Activated CD8-positive, alpha-beta T cell treated with anti-CD3 and anti-CD28 coated beads, Interleukin-2, amount 10 ng/mL, durations not matched to agents 7 days and 5 days (primary cell): ENCODE results near the gene RPL19. TPM values are rescaled to one million over a fixed set of nuclear protein-coding genes. Genes with fewer than 3 reads are reported as not detected.
"Not testable (repeated sequence)": the region's sequence is repeated elsewhere in the genome, so short reads cannot be mapped to it uniquely, and the experiment has no call there.

ENCODE experiments used
- ATAC-seq: fragments of 150-1000 bp; cut with Tn5 transposase; one replicate; pipeline ENCODE4 v1.10.0; 2021; ENCODE audit warnings: moderate library complexity
- CTCF ChIA-PET: fragments of 350-600 bp; sonication (Branson Sonifier 250); formaldehyde crosslinking; loops from one replicate; lab custom pipeline; 2021; ENCODE audit warnings: antibody characterized with exemption; lab: Charles Lee
- POLR2A ChIA-PET: fragments of 350-600 bp; sonication (Branson Sonifier 250); formaldehyde crosslinking; loops from one replicate; lab custom pipeline; 2021; ENCODE audit warnings: antibody characterized with exemption; lab: Charles Lee
- DNase-seq: peaks from one replicate; pipeline ENCODE4 v3.0.0-alpha.2; 2020
- H3K27ac Mint-ChIP-seq: one replicate; pipeline ENCODE4 v1.8.0; 2021; ENCODE audit warnings: mild to moderate bottlenecking, mixed read lengths
- H3K27me3 Mint-ChIP-seq: one replicate; pipeline ENCODE4 v1.8.0; 2021; ENCODE audit warnings: low read depth, mixed read lengths
- H3K36me3 Mint-ChIP-seq: one replicate; pipeline ENCODE4 v1.8.0; 2021; ENCODE audit warnings: low read depth, mixed read lengths
- H3K4me1 Mint-ChIP-seq: one replicate; pipeline ENCODE4 v1.8.0; 2021; ENCODE audit warnings: low read depth, mixed read lengths
- H3K4me3 Mint-ChIP-seq: one replicate; pipeline ENCODE4 v1.8.0; 2021; ENCODE audit warnings: mild to moderate bottlenecking, mixed read lengths
- H3K9me3 Mint-ChIP-seq: one replicate; pipeline ENCODE4 v1.8.0; 2022; ENCODE audit warnings: mixed read lengths; ENCODE audit not compliant: insufficient read depth
- total RNA-seq, 2 experiments: library from RNA; stranded (reverse); gene quantifications; one replicate each; pipeline ENCODE4 v1.2.3, GENCODE V29; 2021

Gene RPL19
- total RNA-seq, 2 experiments from 2014 or later = 1,896 to 1,946 TPM

GRCh38 chr17:39165178-39165840, 34.8 kb upstream of the RPL19 start:
- Mint-ChIP-seq H3K4me3 (peak overlapping the region; percentile 83), H3K36me3 (peaks cover 5% of the 10 kb centered on the region), H3K9me3 (peaks cover 4% of the 10 kb centered on the region), H3K4me1 (peaks cover 43% of the 10 kb centered on the region), H3K27ac (peak overlapping the region; percentile 60), H3K27me3 (peaks cover 17% of the 10 kb centered on the region)
- peak; percentile 37 for ATAC-seq
- ChIA-PET POLR2A (interaction anchor here (1.2 to 1.4 kb wide), 2 partner anchors 9 to 11 kb away, joined by 6 to 7 read pairs; no protein-coding TSS in a partner anchor), CTCF (interaction anchor here (0.5 to 9.0 kb wide), 77 partner anchors 9 to 797 kb away, joined by 3 to 188 read pairs (median 4); partner anchors contain the start of genes FBXO47, LASP1NB, PLXDC1 and RPL19)
- DNase-seq = no peak

DNA sequence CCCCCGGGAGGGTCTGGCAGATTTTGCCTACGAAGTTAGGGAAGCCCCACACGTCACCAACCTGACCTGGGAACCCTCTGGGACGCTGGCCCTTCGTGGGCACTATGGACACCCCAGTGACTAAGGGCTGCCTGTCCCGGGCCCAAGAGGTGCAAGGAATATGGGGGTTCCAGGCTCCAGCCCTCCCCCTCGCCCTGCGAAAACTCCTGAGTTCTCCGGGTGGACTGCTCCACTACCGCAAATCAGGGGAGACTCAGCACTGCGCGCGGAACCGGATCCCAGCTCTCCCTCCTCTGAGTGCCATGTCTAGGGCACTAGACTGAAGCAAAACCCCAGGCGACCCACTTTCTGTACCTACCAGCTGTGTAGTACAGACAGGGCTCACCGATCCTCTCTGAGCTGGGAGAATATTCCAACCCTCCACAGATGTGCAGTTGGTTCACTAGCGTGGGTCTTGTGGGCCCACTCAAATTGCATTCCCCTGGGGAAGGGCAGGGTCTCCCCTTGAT, 34.2 kb upstream of the RPL19 start, which contains the start of gene ARL5C:
Gene ARL5C, minus strand, starts transcription at position 321 of the 509 bp plus-strand sequence. CDS start 401 bp downstream, outside the sequence.
- ChIA-PET CTCF (interaction anchor here (1.1 to 9.0 kb wide), 11 partner anchors 10 to 312 kb away, joined by 3 to 188 read pairs (median 14); partner anchors contain the start of genes PLXDC1 and RPL23), POLR2A (interaction anchor here (0.6 to 1.6 kb wide), 3 partner anchors 8 to 274 kb away, joined by 3 to 6 read pairs (median 4); partner anchors contain the start of gene RPL19)
- Mint-ChIP-seq H3K9me3 (peaks cover 4% of the 10 kb centered on the region), H3K36me3 (peaks cover 5% of the 10 kb centered on the region), H3K27me3 (peaks cover 17% of the 10 kb centered on the region), H3K4me1 (peaks cover 47% of the 10 kb centered on the region), H3K27ac (peak within 1 kb of the TSS; percentile 60), H3K4me3 (peak within 1 kb of the TSS; percentile 83)
- ATAC-seq (no peak), DNase-seq (no peak)

- Mint-ChIP-seq H3K36me3 (peaks cover 5% of the 10 kb centered on the region), H3K9me3 (peaks cover 4% of the 10 kb centered on the region), H3K27me3 (peaks cover 17% of the 10 kb centered on the region), H3K4me3 (no peak overlapping the region), H3K4me1 (peaks cover 47% of the 10 kb centered on the region), H3K27ac (no peak overlapping the region)
- DNase-seq (no peak), ATAC-seq (no peak)
- POLR2A ChIA-PET = interaction anchor here (0.6 to 1.6 kb wide), 3 partner anchors 13 to 275 kb away, joined by 3 to 4 read pairs (median 4); partner anchors contain the start of gene RPL19
- CTCF ChIA-PET = interaction anchor here (1.0 to 9.0 kb wide), 7 partner anchors 10 to 183 kb away, joined by 3 to 188 read pairs (median 14); partner anchors contain the start of genes PLXDC1 and RPL19
These were observed 33.4 kb upstream of the RPL19 start for GRCh38 chr17:39166437-39167335.

DNA sequence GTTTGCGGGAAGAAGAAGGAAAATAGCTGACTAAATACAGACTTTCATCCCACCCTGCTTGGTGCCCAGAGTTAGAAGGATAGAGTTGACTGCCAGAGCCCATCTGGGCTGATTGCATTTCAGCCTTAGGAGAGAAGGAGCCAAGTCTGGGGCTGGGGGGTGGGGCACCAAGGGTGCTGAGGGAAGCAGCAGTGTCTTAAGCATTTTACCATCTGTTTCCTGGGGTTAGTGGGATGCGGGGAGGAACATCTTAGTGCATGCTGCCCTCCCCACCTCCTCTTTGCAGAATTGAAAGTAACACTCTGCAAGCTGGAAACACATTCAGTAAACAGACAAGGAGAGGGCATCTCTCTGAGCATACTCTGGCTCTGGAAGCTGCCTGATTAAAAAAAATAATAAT, 32.6 kb upstream of the RPL19 start:
- Mint-ChIP-seq H3K27ac (no peak overlapping the region), H3K36me3 (peaks cover 5% of the 10 kb centered on the region), H3K27me3 (peaks cover 17% of the 10 kb centered on the region), H3K4me1 (peaks cover 54% of the 10 kb centered on the region), H3K9me3 (peaks cover 4% of the 10 kb centered on the region), H3K4me3 (no peak overlapping the region)
- DNase-seq = peak; percentile 45
- ATAC-seq = no peak
- ChIA-PET CTCF (interaction anchor here (1.0 to 9.0 kb wide), 6 partner anchors 9 to 184 kb away, joined by 3 to 188 read pairs (median 53); partner anchors contain the start of genes PLXDC1 and RPL19), POLR2A (interaction anchor here (0.6 to 1.6 kb wide), 2 partner anchors 32 to 492 kb away, joined by 3 to 4 read pairs; partner anchors contain the start of gene RPL19)

GRCh38 chr17:39168503-39168902, 31.6 kb upstream of the RPL19 start:
- H3K4me1 Mint-ChIP-seq = peaks cover 64% of the 10 kb centered on the region
- DNase-seq, H3K27ac Mint-ChIP-seq, ATAC-seq, POLR2A ChIA-PET, H3K4me3 Mint-ChIP-seq, H3K9me3 Mint-ChIP-seq, H3K36me3 Mint-ChIP-seq: not testable (repeated sequence)
- peaks cover 17% of the 10 kb centered on the region for H3K27me3 Mint-ChIP-seq
- CTCF ChIA-PET = interaction anchor here (1.1 to 9.0 kb wide), 4 partner anchors 16 to 185 kb away, joined by 3 to 144 read pairs (median 53); partner anchors contain the start of gene PLXDC1

- ChIA-PET CTCF (interaction anchor here (1.1 to 9.0 kb wide), 4 partner anchors 16 to 186 kb away, joined by 3 to 144 read pairs (median 50); partner anchors contain the start of gene PLXDC1), POLR2A (interaction anchor here (1.1 to 1.6 kb wide), 2 partner anchors 16 to 31 kb away, joined by 3 to 5 read pairs; partner anchors contain the start of gene RPL19)
- Mint-ChIP-seq H3K9me3 (peaks cover 4% of the 10 kb centered on the region), H3K27me3 (peaks cover 17% of the 10 kb centered on the region), H3K27ac (no peak overlapping the region), H3K4me3 (no peak overlapping the region), H3K36me3 (peaks cover 5% of the 10 kb centered on the region), H3K4me1 (peaks cover 67% of the 10 kb centered on the region)
- ATAC-seq (no peak), DNase-seq (no peak)
These were observed 31.0 kb upstream of the RPL19 start for GRCh38 chr17:39169101-39169500.

DNA sequence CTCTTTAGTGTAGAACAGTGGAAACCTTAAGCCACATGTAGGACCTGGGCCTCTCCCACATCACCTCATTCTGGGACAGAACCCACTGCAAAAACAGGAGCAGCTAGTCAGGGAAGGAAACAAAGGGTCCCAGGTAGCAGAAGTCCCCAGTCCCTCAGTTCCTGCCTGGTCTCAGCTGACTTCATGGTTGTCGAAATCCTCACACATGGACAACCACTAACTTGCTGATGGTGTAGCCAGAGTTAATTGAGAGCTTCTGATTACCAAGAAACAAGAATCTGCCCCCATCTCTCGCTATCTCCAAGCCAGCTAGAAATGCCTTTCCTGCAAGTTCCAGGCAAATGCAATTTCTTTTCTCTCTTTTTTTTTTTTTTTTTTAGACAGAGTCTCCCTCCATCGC, 30.6 kb upstream of the RPL19 start:
- Mint-ChIP-seq H3K9me3 (peaks cover 4% of the 10 kb centered on the region), H3K27ac (no peak overlapping the region), H3K4me1 (peaks cover 66% of the 10 kb centered on the region), H3K4me3 (no peak overlapping the region), H3K36me3 (peaks cover 5% of the 10 kb centered on the region), H3K27me3 (peaks cover 17% of the 10 kb centered on the region)
- ChIA-PET CTCF (interaction anchor here (0.9 to 9.0 kb wide), 5 partner anchors 17 to 186 kb away, joined by 3 to 144 read pairs (median 7); partner anchors contain the start of gene PLXDC1), POLR2A (interaction anchor here (1.1 to 1.6 kb wide), 2 partner anchors 16 to 30 kb away, joined by 3 to 5 read pairs; partner anchors contain the start of gene RPL19)
- no peak for DNase-seq
- no peak for ATAC-seq

DNA sequence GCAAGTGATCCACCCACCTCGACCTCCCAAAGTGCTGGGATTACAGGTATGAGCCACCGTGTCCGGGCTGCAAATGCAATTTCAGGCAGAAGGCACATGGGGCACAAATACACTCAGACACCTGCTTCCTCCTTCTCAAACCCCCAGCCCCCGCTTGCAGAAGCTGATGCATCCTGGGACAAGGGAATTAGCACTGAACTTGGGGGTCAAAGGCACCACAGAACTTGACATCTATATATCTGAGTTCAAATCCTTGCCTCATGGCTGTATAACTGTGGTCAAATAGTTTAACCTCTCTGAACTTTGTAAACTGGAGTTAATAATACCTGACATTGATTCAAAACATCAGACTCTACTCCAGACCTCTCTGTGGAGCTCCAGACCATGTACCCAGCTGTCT, 30.0 kb upstream of the RPL19 start:
- H3K27ac Mint-ChIP-seq = no peak overlapping the region
- peaks cover 17% of the 10 kb centered on the region for H3K27me3 Mint-ChIP-seq
- peaks cover 7% of the 10 kb centered on the region for H3K36me3 Mint-ChIP-seq
- ATAC-seq = no peak
- POLR2A ChIA-PET = interaction anchor here (1.6 kb wide), 1 partner anchor 30 kb away, joined by 5 read pairs; the partner anchor contains the start of gene RPL19
- CTCF ChIA-PET = interaction anchor here (0.9 to 9.0 kb wide), 4 partner anchors 17 to 187 kb away, joined by 3 to 144 read pairs (median 50); partner anchors contain the start of gene PLXDC1
- peaks cover 4% of the 10 kb centered on the region for H3K9me3 Mint-ChIP-seq
- no peak for DNase-seq
- H3K4me3 Mint-ChIP-seq = no peak overlapping the region
- peaks cover 66% of the 10 kb centered on the region for H3K4me1 Mint-ChIP-seq

DNA sequence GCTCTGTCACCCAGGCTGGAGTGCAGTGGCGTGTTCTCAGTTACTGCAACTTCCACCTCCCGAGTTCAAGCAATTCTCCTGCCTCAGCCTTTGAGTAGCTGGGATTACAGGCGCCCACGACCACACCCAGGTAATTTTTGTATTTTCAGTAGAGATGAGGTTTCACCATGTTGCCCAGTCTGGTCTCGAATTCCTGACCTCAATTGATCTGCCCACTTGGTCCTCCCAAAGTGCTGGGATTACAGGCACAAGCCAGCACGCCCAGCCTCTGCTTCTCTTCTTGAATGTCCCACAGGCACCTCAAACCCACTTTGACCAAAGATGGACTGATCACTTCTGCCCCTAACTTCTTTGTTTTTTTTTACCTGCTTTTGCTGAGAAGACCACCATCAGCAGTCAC, 29.5 kb upstream of the RPL19 start:
- peaks cover 4% of the 10 kb centered on the region for H3K9me3 Mint-ChIP-seq
- ChIA-PET CTCF (interaction anchor here (0.9 to 9.0 kb wide), 4 partner anchors 18 to 187 kb away, joined by 3 to 144 read pairs (median 50); partner anchors contain the start of gene PLXDC1), POLR2A (interaction anchor here (1.6 kb wide), 1 partner anchor 29 kb away, joined by 5 read pairs; the partner anchor contains the start of gene RPL19)
- peaks cover 10% of the 10 kb centered on the region for H3K36me3 Mint-ChIP-seq
- no peak for ATAC-seq
- H3K27ac Mint-ChIP-seq = no peak overlapping the region
- H3K4me3 Mint-ChIP-seq = no peak overlapping the region
- peaks cover 17% of the 10 kb centered on the region for H3K27me3 Mint-ChIP-seq
- H3K4me1 Mint-ChIP-seq = peaks cover 66% of the 10 kb centered on the region
- no peak for DNase-seq

GRCh38 chr17:39171933-39172332, 28.1 kb upstream of the RPL19 start:
- ChIA-PET POLR2A (no interaction called here), CTCF (interaction anchor here (0.6 to 9.8 kb wide), 6 partner anchors 7 to 189 kb away, joined by 3 to 188 read pairs (median 6); partner anchors contain the start of gene ARL5C)
- Mint-ChIP-seq H3K27ac (no peak overlapping the region), H3K27me3 (peaks cover 8% of the 10 kb centered on the region), H3K9me3 (peaks cover 4% of the 10 kb centered on the region), H3K4me3 (no peak overlapping the region), H3K36me3 (peaks cover 18% of the 10 kb centered on the region), H3K4me1 (peaks cover 55% of the 10 kb centered on the region)
- ATAC-seq (no peak), DNase-seq (no peak)
